GM12872 (cell line): ENCODE results near the gene NOL8.

Experiments
- TF ChIP-seq, protein P1 (sequence below): IDR thresholded peaks from 3 replicates; pipeline ENCODE4 v1.5.1; 2011; ENCODE audit warnings: low read depth, mild to moderate bottlenecking, low read length, moderate library complexity; ENCODE audit not compliant: insufficient read depth

The NOL8 gene

GRCh38 chr9:92310562-92310961 lies 14.6 kb downstream of the NOL8 start:
- TF ChIP-seq, protein P1, sequence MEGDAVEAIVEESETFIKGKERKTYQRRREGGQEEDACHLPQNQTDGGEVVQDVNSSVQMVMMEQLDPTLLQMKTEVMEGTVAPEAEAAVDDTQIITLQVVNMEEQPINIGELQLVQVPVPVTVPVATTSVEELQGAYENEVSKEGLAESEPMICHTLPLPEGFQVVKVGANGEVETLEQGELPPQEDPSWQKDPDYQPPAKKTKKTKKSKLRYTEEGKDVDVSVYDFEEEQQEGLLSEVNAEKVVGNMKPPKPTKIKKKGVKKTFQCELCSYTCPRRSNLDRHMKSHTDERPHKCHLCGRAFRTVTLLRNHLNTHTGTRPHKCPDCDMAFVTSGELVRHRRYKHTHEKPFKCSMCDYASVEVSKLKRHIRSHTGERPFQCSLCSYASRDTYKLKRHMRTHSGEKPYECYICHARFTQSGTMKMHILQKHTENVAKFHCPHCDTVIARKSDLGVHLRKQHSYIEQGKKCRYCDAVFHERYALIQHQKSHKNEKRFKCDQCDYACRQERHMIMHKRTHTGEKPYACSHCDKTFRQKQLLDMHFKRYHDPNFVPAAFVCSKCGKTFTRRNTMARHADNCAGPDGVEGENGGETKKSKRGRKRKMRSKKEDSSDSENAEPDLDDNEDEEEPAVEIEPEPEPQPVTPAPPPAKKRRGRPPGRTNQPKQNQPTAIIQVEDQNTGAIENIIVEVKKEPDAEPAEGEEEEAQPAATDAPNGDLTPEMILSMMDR, result no peak

DNA sequence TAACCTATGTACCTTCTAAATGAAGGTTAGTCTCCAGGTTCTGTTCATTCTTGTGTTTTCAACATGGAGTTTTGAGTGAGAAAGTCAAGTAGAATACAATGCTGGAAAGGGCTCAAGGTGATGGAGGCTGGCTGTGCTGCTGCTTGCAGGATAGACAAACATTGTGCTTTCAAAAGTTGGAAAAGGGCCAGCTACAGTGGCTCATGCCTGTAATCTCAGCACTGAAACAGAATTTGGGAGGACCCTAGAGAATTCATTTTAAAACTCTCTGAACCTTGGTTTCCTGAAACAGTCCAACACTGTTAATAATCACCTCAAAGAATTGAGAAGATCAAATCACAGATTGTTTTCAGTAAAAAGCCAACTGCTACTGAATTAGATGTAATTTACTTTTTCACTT lies 16.3 kb downstream of the NOL8 start:
- TF ChIP-seq, protein P1, result no peak

GRCh38 chr9:92300936-92301335 lies 24.2 kb downstream of the NOL8 start:
- TF ChIP-seq, protein P1, result no peak

GRCh38 chr9:92299116-92299515 lies 26.0 kb downstream of the NOL8 start:
- TF ChIP-seq, protein P1, result no peak

GRCh38 chr9:92298036-92298435 lies 27.1 kb downstream of the NOL8 start:
- TF ChIP-seq, protein P1, result no peak

DNA sequence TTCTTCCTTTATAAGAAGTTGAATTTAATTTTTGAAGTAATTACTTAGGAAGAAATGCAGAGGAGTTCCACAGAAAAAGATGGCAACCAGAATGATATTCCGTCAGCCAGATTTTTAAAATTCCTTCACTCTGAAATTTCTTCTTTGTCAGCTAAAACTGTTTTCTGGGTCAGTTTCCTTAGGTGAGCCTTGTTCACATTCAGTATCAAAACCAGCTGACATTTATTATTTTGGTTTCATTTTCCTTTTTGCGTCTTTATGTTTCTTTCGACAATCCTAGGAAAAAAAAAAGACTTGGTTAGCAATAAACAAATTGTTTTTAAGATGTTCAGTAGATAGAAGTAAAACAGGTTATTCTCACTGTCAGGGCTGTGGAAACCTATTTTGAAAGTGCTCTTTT lies 27.5 kb downstream of the NOL8 start:
- TF ChIP-seq, protein P1, result no peak

GRCh38 chr9:92295827-92296258 lies 29.3 kb downstream of the NOL8 start:
- TF ChIP-seq, protein P1, result no peak
